KMS-11 (cell line): ENCODE measurements around the gene ZFYVE28.

ENCODE experiments used
- H2AFZ ChIP-seq: fragments of 200-600 bp; sonication (generic); 2 replicates; pipeline ENCODE4 v1.6.1; 2016; ENCODE audit warnings: antibody characterized with exemption, mixed run types, low read depth
- H3K27ac ChIP-seq: fragments of 200-600 bp; sonication (generic); 2 replicates; pipeline ENCODE4 v1.6.1; 2016; ENCODE audit warnings: mild to moderate bottlenecking, mixed run types
- H3K27me3 ChIP-seq: fragments of 200-600 bp; sonication (generic); 2 replicates; pipeline ENCODE4 v1.6.1; 2017; ENCODE audit warnings: mild to moderate bottlenecking, low read depth, mixed run types, moderate library complexity; ENCODE audit not compliant: insufficient read depth
- H3K36me3 ChIP-seq: fragments of 200-600 bp; sonication (generic); 2 replicates; pipeline ENCODE4 v1.6.1; 2017; ENCODE audit warnings: mild to moderate bottlenecking, mixed run types; ENCODE audit not compliant: insufficient read depth
- H3K4me1 ChIP-seq: fragments of 200-600 bp; sonication (generic); 2 replicates; pipeline ENCODE4 v1.6.1; 2016; ENCODE audit warnings: mild to moderate bottlenecking, low read depth, mixed run types; ENCODE audit not compliant: poor library complexity, severe bottlenecking
- H3K4me2 ChIP-seq: fragments of 200-600 bp; sonication (generic); 2 replicates; pipeline ENCODE4 v1.7.0; 2016; ENCODE audit warnings: mild to moderate bottlenecking, mixed run types
- H3K4me3 ChIP-seq: fragments of 200-600 bp; sonication (generic); IDR thresholded peaks from 2 replicates; pipeline ENCODE4 v1.6.1; 2017; ENCODE audit warnings: low read depth, low read length, mixed read lengths; ENCODE audit not compliant: insufficient read depth
- H3K79me2 ChIP-seq: fragments of 200-600 bp; sonication (generic); 2 replicates; pipeline ENCODE4 v1.6.1; 2016; ENCODE audit warnings: low read depth, mixed run types; ENCODE audit not compliant: insufficient read depth
- H3K9ac ChIP-seq: fragments of 200-600 bp; sonication (generic); 2 replicates; pipeline ENCODE4 v1.6.1; 2016; ENCODE audit warnings: mild to moderate bottlenecking, mixed run types
- H4K20me1 ChIP-seq: fragments of 200-600 bp; sonication (generic); 2 replicates; pipeline ENCODE4 v1.6.1; 2016; ENCODE audit warnings: mild to moderate bottlenecking, mixed run types; ENCODE audit not compliant: insufficient read depth
- CTCF ChIP-seq: fragments of 200-600 bp; sonication (generic); conservative IDR thresholded peaks from 2 replicates; pipeline ENCODE4 v1.6.1; 2017; ENCODE audit warnings: low read depth, mild to moderate bottlenecking, antibody characterized with exemption, low read length, moderate library complexity, mixed read lengths

Gene ZFYVE28

GRCh38 chr4:2395038-2395437 lies 23.4 kb downstream of the ZFYVE28 start:
- Histone ChIP-seq H3K9ac (no peak overlapping the region), H4K20me1 (no peaks in the 10 kb centered on the region), H3K36me3 (no peaks in the 10 kb centered on the region), H2AFZ (no peak overlapping the region), H3K27ac (no peak overlapping the region), H3K4me1 (no peaks in the 10 kb centered on the region), H3K4me3 (no peak overlapping the region), H3K4me2 (no peak overlapping the region), H3K27me3 (no peaks in the 10 kb centered on the region), H3K79me2 (no peaks in the 10 kb centered on the region)
- no peak for TF ChIP-seq CTCF

GRCh38 chr4:2394528-2394927 lies 23.9 kb downstream of the ZFYVE28 start:
- Histone ChIP-seq H3K27me3 (no peaks in the 10 kb centered on the region), H2AFZ (no peak overlapping the region), H3K4me3 (no peak overlapping the region), H4K20me1 (no peaks in the 10 kb centered on the region), H3K27ac (no peak overlapping the region), H3K9ac (no peak overlapping the region), H3K36me3 (no peaks in the 10 kb centered on the region), H3K4me1 (no peaks in the 10 kb centered on the region), H3K79me2 (no peaks in the 10 kb centered on the region), H3K4me2 (no peak overlapping the region)
- TF ChIP-seq CTCF = no peak

- TF ChIP-seq CTCF = no peak
- Histone ChIP-seq H3K79me2 (no peaks in the 10 kb centered on the region), H3K4me1 (no peaks in the 10 kb centered on the region), H3K4me2 (no peak overlapping the region), H3K36me3 (no peaks in the 10 kb centered on the region), H2AFZ (no peak overlapping the region), H3K4me3 (no peak overlapping the region), H3K27me3 (no peaks in the 10 kb centered on the region), H3K27ac (no peak overlapping the region), H3K9ac (no peak overlapping the region), H4K20me1 (no peaks in the 10 kb centered on the region)
Measured at GRCh38 chr4:2393353-2394270, 24.8 kb downstream of the ZFYVE28 start.

GRCh38 chr4:2390784-2391421 lies 27.5 kb downstream of the ZFYVE28 start:
- no peak overlapping the region for H3K4me2 ChIP-seq
- TF ChIP-seq CTCF = no peak
- H3K27me3 ChIP-seq = no peaks in the 10 kb centered on the region
- no peaks in the 10 kb centered on the region for H3K36me3 ChIP-seq
- no peaks in the 10 kb centered on the region for H3K79me2 ChIP-seq
- no peak overlapping the region for H2AFZ ChIP-seq
- no peak overlapping the region for H3K4me3 ChIP-seq
- no peaks in the 10 kb centered on the region for H4K20me1 ChIP-seq
- H3K27ac ChIP-seq = no peak overlapping the region
- H3K9ac ChIP-seq = no peak overlapping the region
- H3K4me1 ChIP-seq = no peaks in the 10 kb centered on the region
